NCI-H345 treated with DMSO at 0.1 percent for 48 hours (cell line): ENCODE results near the gene SYT3.
"Not testable (repeated sequence)": the region's sequence is repeated elsewhere in the genome, so short reads cannot be mapped to it uniquely, and the experiment has no call there.

Source experiments
- DNase-seq: peaks from one replicate; lab custom pipeline; 2025; ENCODE audit not compliant: unreplicated experiment; lab: John Stamatoyannopoulos, UW

SYT3 gene

GRCh38 chr19:50636317-50637085 is 3.2 kb downstream of the SYT3 start:
- DNase-seq: no peak

GRCh38 chr19:50633973-50634372 is 5.7 kb downstream of the SYT3 start:
- DNase-seq: no peak

- DNase-seq: no peak
These were observed 6.3 kb downstream of the SYT3 start for GRCh38 chr19:50633359-50633758.

- no peak for DNase-seq
These were observed 7.4 kb downstream of the SYT3 start for GRCh38 chr19:50632151-50632835.

- DNase-seq: no peak
These were observed 9.9 kb downstream of the SYT3 start for GRCh38 chr19:50629801-50630200.

- no peak for DNase-seq
These were observed 10.5 kb downstream of the SYT3 start for GRCh38 chr19:50629194-50629593.

- no peak for DNase-seq
These were observed 11.1 kb downstream of the SYT3 start for GRCh38 chr19:50628551-50628950.

GRCh38 chr19:50628146-50628545 is 11.5 kb downstream of the SYT3 start:
- no peak for DNase-seq

GRCh38 chr19:50626795-50627194 is 12.9 kb downstream of the SYT3 start:
- no peak for DNase-seq

- no peak for DNase-seq
These were observed 13.7 kb downstream of the SYT3 start for GRCh38 chr19:50626011-50626410.

- no peak for DNase-seq
These were observed 14.6 kb downstream of the SYT3 start for GRCh38 chr19:50624949-50625600.

GRCh38 chr19:50620394-50620906 is 19.2 kb downstream of the SYT3 start:
- not testable (repeated sequence) for DNase-seq

- DNase-seq: not testable (repeated sequence)
These were observed 20.5 kb downstream of the SYT3 start for GRCh38 chr19:50619184-50619583.

- DNase-seq: not testable (repeated sequence)
These were observed 21.3 kb downstream of the SYT3 start for GRCh38 chr19:50618379-50618778.

- not testable (repeated sequence) for DNase-seq
These were observed 26.9 kb downstream of the SYT3 start for GRCh38 chr19:50612504-50613404.

- no peak for DNase-seq
These were observed 31.6 kb downstream of the SYT3 start for GRCh38 chr19:50607874-50608785.

- no peak for DNase-seq
These were observed 32.3 kb downstream of the SYT3 start for GRCh38 chr19:50607388-50607787.

- not testable (repeated sequence) for DNase-seq
These were observed 33.4 kb downstream of the SYT3 start for GRCh38 chr19:50606059-50606836.
